EL (cell line): Measurements from ENCODE around the gene DIPK1A.

ENCODE experiments used
- DNase-seq: peaks from one replicate; pipeline ENCODE4 v3.0.0-alpha.2; 2016

Gene DIPK1A

DNA sequence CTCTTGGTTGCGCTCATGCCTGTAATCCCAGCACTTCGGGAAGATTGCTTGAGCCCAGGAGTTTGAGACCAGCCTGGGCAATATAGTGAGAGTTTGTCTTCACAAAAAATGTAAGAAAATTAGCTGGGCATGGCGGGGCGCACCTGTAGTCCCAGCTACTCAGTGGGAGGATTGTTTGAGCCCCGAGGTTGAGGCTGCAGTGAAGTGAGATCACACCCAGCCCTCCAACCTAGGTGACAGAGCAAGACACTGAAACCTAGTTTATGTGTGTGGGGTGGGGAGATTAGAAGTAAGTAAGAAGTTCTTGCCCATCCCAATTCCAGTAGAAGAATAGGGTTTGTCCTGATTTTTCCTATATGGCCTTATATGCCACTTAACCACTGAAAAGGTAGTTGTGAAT is 127.4 kb downstream of the DIPK1A start:
- no peak for DNase-seq

DNA sequence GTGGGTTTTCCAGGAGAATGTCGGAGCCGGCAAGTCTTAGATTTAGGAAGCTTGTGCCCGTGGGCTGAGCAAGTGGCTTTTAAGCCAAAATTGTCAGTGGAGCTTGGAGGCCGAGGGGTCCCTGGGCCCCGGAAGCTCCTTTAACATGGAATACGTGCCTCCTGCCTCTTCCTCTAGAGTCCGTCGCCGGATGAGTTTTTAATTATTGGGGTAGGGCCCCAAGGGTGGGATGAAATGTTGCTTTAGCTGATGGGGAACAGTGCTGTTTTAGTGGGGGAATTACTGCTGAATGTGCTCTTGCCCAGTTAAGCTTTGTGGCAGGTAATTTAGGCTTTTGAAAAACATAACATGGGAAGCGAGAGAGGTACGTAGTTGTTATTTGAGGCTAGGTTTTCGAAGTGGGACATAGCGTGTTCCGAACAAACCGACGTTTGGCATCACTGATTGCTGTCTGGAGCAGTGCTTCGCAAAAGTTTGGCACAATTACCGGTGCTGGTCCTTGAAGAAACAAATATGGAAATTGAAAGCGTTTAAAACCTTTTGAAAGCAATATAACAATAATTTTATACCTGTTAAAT is 128.6 kb downstream of the DIPK1A start:
- DNase-seq: no peak

- DNase-seq: peak; percentile 97
These were observed 129.3 kb downstream of the DIPK1A start, which contains the start of gene RPL5 for GRCh38 chr1:92831762-92832536. RPL5 (plus strand) TSS chr1:92832040; CDS start chr1:92832115, 75 bp downstream.

DNA sequence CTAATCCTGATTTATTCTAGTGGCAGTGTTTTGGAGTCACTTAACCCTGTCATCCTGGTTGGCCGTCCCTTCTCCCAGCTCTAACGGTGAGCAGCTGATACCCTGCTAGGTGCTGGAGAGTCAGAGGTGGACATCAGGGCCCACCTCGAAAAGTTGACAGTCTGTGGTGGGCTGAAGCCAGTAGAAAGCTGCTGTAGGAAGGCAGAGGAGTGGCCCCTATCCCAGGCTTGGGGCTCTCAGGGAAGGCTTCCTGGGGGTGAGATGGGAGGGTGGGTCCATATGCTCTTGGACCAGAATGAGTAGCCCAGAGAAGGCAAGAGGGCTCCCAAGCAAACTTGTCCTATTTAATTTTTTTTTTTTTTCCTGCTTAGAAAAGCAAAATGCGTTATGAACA is 129.9 kb downstream of the DIPK1A start:
- no peak for DNase-seq

GRCh38 chr1:92826792-92827191 is 134.5 kb downstream of the DIPK1A start:
- DNase-seq: peak; percentile 44

- DNase-seq: peak; percentile 77
These were observed 138.4 kb downstream of the DIPK1A start for GRCh38 chr1:92822879-92823278.

DNA sequence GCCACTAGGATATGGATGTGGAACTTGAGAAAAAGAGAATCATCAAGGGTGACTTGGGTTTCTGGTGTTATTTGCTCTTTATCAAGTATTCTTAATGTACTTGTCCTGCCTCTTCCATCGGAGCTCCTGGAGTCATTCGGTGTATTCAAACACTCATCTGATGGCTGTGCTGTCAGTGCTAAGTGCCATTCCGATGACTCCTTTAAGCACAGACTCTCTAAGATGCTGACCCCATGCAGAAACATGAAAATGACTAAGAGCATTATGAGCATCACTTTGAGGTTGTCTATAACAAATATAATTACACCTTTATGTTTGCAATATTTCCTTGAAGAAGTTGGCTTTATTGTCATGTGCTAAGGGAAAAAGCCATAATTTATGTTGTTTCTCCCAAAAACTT is 140.7 kb downstream of the DIPK1A start:
- DNase-seq: peak; percentile 36

- DNase-seq: peak; percentile 67
These were observed 141.2 kb downstream of the DIPK1A start for GRCh38 chr1:92820024-92820423.

- no peak for DNase-seq
These were observed 143.1 kb downstream of the DIPK1A start for GRCh38 chr1:92817986-92818764.

DNA sequence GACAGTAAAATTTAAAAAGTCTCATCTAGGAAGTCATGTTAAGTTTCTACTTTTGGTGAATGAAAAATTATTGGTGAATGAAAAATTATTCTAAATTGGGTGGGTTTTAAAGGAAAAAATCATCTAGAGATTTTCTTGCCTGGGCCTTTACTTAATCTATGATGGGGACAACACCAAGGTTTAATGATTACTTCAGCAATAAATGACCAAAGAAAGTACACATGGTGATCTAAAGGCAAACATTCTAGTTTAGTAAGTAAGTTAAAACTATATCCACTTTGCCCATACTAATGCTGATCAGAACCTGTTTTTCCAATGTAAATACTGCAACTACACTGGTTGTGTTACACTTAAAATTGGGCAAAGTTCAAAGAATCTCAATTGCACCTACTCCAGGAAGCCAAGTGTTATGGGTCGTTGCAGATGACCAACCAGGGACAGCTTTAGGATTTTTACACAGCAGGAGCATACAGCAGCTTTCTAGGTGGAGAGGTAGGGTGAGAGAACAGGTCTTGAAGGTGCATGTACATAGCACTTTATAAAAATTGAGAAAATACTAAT is 144.0 kb downstream of the DIPK1A start:
- no peak for DNase-seq

DNA sequence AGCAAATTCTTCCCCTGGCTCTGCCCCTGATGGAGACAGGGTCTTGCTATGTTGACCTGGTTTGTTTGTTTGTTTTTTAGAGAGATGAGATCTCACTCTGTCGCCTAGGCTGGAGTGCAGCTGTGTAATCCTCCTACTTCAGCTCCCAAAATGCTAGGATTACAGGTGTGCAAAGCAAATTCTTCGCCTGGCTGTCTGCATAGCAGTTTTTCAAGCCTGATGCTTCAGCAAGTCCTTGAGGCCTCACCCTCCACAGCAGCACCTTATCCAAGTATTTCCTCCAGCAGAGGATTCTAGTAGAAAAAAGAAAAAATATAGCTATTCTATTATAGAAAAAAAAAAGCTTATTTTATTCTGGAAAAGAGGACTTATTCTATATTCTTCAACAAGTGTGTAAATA is 144.5 kb downstream of the DIPK1A start:
- DNase-seq: no peak

- no peak for DNase-seq
These were observed 152.9 kb downstream of the DIPK1A start for GRCh38 chr1:92808381-92808780.

DNA sequence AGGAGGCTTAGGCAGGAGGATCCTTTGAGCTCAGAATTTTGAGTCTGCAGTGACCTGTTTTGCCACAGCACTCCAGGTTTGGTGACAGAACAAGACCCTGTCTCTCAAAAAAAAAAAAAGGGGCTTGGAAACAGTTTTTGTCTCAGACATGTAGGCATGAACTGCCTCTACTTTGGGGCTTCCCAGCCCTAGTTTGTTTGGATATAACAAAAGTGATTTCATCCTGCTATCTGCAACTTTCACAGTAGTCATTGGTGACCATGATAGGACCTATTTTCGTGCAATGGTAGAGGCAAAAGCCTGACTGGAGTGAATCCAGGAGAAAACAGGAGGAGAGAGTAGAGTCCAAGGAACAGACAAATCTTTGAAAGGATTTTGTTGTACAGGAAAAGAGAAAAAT is 156.0 kb downstream of the DIPK1A start:
- DNase-seq: no peak

DNA sequence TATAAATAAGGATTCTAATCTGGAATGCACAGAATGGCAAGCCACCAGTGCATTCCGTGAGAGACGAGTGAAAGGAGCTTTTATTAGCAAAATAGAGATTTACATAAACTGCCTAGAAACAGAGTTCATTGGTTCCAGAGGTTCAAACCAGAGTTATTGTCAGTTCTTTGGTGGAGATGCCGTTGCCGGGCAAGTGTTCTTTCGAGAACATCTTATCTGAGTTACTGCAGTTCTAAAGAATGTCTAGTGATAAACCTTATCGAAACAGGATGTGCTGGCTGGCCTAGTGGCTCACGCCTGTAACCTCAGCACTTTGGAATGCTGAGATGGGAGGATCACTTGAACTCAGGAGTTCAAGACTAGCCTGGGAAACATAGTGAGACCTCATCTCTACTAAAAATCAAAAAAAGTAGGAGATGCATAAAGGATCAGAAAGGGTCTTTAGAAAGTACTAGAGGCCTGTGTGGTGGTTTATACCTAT is 156.5 kb downstream of the DIPK1A start:
- peak; percentile 98 for DNase-seq

DNA sequence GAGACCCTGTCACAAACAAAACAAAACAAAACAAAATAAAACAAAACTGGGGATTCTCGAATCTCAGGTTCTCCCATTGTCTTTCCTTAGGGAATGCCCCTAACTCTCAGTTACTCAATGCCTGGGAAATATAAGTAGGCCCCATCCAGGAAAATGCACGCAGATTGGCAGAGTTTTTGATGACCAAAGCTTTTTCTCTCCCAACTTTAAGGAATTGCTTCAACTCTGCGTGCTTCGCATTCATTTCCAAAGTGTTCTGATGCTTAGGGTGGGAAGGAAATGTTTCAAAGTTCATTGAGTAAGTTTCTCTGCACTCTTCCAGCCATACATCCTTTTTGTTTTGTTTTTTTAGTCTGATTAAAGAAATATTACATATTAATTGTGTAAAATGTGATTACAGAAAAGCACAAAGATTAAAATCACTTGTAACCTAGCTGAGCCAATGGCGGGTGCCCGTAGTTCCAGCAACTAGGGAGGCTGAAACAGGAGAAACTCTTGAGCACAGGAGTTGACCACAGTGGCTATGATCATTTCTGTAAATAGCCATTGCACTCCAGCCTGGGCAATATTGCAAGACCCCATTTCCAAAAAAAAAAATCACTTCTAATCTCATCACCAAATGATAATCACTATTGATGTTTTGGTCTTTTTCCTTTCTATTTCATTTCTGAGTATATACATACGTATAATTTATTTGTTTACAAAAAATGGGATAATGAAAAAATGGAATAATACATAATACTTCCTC is 157.9 kb downstream of the DIPK1A start:
- DNase-seq: no peak

GRCh38 chr1:92797961-92798360 is 163.3 kb downstream of the DIPK1A start:
- DNase-seq: no peak

DNA sequence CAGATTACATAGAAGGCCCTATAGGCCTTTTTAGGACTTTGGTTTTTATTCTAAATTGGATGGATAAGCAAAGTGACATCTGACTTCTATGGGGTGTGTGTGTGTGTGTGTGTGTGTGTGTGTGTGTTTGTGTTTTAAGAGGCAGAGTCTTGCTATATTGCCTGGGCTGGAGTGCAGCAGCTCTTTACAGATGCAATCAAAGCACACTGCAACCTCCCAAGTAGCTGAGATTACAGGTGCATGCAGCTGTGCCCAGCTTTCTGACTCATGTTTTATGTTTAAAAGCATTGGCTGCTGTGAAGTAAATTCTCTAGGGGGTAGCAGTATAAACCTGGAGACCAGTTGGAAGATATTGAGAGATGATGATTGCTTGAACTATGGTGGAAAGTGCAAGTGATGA is 164.0 kb downstream of the DIPK1A start:
- no peak for DNase-seq

GRCh38 chr1:92795166-92795565 is 166.1 kb downstream of the DIPK1A start:
- DNase-seq: no peak

DNA sequence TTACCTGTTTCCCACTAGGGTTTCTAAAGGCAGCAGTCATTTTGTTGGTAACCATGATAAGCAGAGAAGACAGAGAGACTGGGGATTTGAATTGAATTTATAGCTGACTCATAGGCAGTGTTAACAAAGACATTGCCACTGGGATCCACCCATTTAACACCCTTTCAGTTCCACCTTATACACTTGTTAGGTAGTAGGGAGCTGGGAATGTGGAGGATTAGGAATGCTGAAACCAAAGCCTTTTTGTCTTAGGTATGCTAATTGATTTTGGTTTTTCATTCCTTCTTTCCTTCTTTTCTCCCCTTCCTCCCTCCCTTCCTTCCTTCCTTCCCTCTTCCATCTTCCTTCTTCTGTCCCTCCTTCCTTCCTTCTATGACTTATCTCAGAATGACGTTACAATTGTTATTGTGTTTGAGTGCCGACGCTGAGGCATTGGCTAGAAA is 168.9 kb downstream of the DIPK1A start:
- no peak for DNase-seq
